Keratinocyte (primary cell): ENCODE data around the gene COX7C.

Experiments
- CTCF ChIP-seq, 3 experiments: IDR thresholded peaks in 1 of 3; conservative IDR thresholded peaks in 1 of 3; optimal IDR thresholded peaks in 1 of 3; 2 replicates in 2 of 3; 3 replicates in 1 of 3; pipeline versions ENCODE3 to v1.5.1; 2011; ENCODE audit warnings: low read length in 3 of 3, mild to moderate bottlenecking in 3 of 3, moderate library complexity in 2 of 3, control low read depth in 1 of 3, inconsistent platforms in 1 of 3; ENCODE audit not compliant: insufficient read depth in 2 of 3; ENCODE audit errors: extremely low read depth in 1 of 3
- EZH2 ChIP-seq: IDR thresholded peaks from one replicate; pipeline ENCODE4 v1.6.1; 2012; ENCODE audit warnings: inconsistent platforms, mild to moderate bottlenecking, low read length, moderate library complexity

GRCh38 chr5:86623785-86624483 is 6.2 kb downstream of the COX7C start:
- TF ChIP-seq CTCF (optimal IDR thresholded peaks at IDR 0.05 in 1 of 3, IDR thresholded peaks at IDR 0.05 in 1 of 3, conservative IDR thresholded peaks at IDR 0.05 in 1 of 3; ENCODE audit: extremely low read depth in 1 of 3, insufficient read depth in 2 of 3, low read length in 3 of 3) (no peak), EZH2 (no peak)
